Measurements from ENCODE around the gene BCAS1.

BCAS1 gene

DNA sequence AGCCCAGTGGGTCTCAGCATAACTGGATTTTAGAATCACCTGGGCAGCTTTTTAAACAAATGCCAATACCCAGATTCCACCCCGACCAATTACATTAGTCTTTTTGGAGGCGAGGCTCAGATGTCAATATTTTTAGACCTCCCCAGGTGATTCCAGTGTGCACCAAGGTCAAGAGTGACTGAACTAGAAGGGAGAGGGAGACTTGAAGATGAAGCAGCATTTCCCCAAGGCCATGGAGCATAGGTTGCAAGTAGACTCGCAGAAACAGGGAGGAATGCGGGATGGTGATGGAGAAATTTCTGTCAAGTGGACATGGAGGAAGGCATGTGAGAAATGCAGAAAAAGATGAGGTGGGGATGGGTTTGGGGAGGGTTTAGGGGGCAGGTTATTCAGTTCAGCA lies 64.9 kb downstream of the BCAS1 start:
- H3K4me3 ChIP-seq (ENCODE audit: low read depth, low read length), result no peak overlapping the region
- no peak for DNase-seq (ENCODE audit: low read depth)
- TF ChIP-seq, protein P1, sequence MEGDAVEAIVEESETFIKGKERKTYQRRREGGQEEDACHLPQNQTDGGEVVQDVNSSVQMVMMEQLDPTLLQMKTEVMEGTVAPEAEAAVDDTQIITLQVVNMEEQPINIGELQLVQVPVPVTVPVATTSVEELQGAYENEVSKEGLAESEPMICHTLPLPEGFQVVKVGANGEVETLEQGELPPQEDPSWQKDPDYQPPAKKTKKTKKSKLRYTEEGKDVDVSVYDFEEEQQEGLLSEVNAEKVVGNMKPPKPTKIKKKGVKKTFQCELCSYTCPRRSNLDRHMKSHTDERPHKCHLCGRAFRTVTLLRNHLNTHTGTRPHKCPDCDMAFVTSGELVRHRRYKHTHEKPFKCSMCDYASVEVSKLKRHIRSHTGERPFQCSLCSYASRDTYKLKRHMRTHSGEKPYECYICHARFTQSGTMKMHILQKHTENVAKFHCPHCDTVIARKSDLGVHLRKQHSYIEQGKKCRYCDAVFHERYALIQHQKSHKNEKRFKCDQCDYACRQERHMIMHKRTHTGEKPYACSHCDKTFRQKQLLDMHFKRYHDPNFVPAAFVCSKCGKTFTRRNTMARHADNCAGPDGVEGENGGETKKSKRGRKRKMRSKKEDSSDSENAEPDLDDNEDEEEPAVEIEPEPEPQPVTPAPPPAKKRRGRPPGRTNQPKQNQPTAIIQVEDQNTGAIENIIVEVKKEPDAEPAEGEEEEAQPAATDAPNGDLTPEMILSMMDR (IDR thresholded peaks at IDR 0.05; ENCODE audit: control insufficient read depth, extremely low read depth, insufficient read depth), result no peak

DNA sequence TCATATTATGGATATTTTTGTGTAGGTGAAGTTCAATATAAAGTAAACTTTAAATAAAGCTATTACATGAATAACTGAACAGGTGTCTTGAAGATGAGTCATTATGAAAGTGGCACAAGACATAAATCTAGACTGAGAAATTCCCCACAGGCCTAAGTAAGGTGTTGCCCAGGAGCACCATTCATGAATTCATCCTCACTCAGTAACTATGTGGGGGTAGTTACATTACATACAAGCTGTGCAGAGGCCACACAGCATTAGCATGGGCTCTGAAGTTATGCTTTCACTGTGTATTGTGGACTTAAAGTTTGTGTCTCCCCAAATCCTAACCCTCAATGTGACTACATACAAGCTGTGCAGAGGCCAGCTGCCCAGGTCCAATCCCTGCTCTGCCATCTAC lies 65.9 kb downstream of the BCAS1 start:
- DNase-seq (ENCODE audit: low read depth), result no peak
- TF ChIP-seq, protein P1 (IDR thresholded peaks at IDR 0.05; ENCODE audit: control insufficient read depth, extremely low read depth, insufficient read depth), result no peak
- H3K4me3 ChIP-seq (ENCODE audit: low read depth, low read length), result no peak overlapping the region

DNA sequence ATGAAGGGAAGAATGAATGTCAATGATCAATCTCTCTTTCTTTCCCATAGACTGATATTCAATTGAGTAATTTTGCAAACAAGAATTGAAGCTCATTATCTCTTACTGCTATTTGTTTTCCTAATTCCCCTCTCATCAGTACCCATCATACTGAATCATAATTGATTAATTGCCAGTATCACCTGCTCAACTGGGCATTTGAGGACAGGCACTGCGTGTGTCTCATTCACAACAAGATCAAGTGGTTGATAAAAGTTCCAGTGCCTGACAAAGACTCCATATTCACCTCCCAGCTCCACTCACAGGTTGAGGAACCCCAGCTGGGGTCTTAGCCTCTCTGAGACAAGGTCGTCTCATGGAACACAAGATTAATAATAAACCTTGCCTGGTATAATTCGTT lies 67.7 kb downstream of the BCAS1 start:
- no peak for DNase-seq (ENCODE audit: low read depth)
- TF ChIP-seq, protein P1 (IDR thresholded peaks at IDR 0.05; ENCODE audit: control insufficient read depth, extremely low read depth, insufficient read depth), result no peak
- H3K4me3 ChIP-seq (ENCODE audit: low read depth, low read length), result no peak overlapping the region

DNA sequence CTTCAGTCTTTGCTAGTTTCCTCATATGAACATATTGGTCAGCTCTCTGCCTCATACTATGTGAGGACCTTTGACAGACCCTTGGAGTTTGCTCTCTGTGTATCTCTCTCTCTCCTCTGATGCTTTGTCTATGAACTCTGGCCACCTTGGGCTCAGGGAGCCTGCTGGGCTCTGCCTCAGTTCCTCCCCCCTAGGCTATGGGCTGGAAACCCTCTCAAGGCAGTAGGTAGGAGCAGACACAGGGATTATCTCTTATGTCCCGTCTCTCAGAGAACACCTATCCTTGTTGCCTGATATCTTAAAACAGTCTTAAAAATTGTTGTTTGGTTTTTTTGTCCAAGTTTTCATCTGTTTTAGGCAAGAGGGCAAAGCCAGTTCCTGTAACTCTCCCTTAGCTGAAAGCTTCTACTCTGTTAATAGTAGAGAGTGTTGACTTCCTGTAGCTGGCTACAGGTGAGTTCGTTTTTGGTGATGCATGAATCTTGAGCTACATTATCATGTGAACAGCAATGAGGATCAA lies 68.3 kb downstream of the BCAS1 start:
- H3K4me3 ChIP-seq (ENCODE audit: low read depth, low read length), result no peak overlapping the region
- TF ChIP-seq, protein P1 (IDR thresholded peaks at IDR 0.05; ENCODE audit: control insufficient read depth, extremely low read depth, insufficient read depth), result no peak
- DNase-seq (ENCODE audit: low read depth), result no peak

DNA sequence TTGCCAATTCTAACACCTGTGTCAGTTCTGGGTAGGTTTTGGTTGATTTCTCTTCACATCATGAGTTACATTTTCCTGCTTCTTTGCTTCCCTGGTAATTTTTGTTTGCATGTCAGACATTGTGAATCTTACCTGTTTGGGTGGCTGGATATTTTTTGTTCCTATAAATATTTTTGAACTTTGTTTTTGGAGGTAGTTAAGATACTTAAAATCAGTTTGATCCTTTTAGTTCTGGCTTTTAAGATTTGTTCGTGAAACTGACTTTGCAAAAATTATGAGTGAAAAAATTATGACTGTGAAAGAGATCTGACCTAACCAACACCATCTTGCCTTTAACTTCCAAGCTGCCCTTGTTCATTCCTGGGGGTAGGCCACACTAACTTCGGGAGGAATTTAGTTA lies 69.5 kb downstream of the BCAS1 start:
- no peak for DNase-seq (ENCODE audit: low read depth)
- H3K4me3 ChIP-seq (ENCODE audit: low read depth, low read length), result no peak overlapping the region
- TF ChIP-seq, protein P1 (IDR thresholded peaks at IDR 0.05; ENCODE audit: control insufficient read depth, extremely low read depth, insufficient read depth), result no peak

DNA sequence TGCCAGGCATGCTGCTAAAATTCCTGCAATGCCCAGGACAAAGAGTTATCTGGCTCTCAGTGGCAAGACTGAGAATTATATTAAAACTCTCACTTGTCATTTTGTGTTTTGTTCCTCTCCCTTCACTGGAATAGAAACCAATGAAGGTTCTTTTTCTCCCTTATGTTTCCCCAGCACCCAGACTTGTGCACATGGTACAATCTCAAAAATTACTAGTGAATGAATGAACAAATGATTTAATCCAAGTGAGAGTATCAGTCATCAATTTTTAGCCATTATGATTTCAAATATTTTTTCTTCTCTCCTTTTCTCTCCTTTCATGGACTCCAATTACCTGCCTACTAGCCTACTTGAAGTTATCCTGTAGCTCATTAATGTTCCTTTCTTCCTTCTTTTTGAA lies 70.1 kb downstream of the BCAS1 start:
- TF ChIP-seq, protein P1 (IDR thresholded peaks at IDR 0.05; ENCODE audit: control insufficient read depth, extremely low read depth, insufficient read depth), result no peak
- no peak for DNase-seq (ENCODE audit: low read depth)
- H3K4me3 ChIP-seq (ENCODE audit: low read depth, low read length), result no peak overlapping the region

DNA sequence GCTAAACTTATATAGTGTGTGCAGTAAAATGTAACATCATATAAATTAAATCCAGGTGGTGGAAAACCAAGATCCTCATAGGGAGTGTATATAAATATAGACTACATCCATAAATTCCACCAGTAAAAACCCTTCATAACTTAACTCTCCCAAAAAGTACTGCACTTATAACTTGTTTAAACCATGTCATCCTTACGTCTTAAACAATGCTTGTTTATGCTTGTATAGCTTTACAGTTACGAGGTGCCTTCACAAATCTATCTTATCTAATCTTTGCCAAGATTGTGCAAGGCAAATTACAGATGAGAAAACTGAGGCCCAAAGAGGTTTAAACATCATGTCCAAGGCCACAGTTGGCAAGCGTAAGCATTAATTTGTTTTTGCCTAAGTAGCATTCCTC lies 71.3 kb downstream of the BCAS1 start:
- DNase-seq (ENCODE audit: low read depth), result no peak
- TF ChIP-seq, protein P1 (IDR thresholded peaks at IDR 0.05; ENCODE audit: control insufficient read depth, extremely low read depth, insufficient read depth), result no peak
- no peak overlapping the region for H3K4me3 ChIP-seq (ENCODE audit: low read depth, low read length)
